ENCODE measurements around the gene GALNS.

Gene GALNS

GRCh38 chr16:88859381-88860091 lies 2.8 kb upstream of the GALNS start:
- H3K4me3 ChIP-seq = no peak overlapping the region
- no peak overlapping the region for H3K27ac ChIP-seq
- H3K9ac ChIP-seq (ENCODE audit: insufficient read length) = no peak overlapping the region
- H3K9me3 ChIP-seq (ENCODE audit: low read depth, low read length) = no peaks in the 10 kb centered on the region
- TF ChIP-seq EZH2 (IDR thresholded peaks at IDR 0.05) (no peak), FOXP2 (optimal IDR thresholded peaks at IDR 0.05; ENCODE audit: control extremely low read depth, extremely low read length, insufficient read depth) (no peak), POLR2AphosphoS5 (IDR thresholded peaks at IDR 0.05; ENCODE audit: borderline replicate concordance, low read depth, low read length) (no peak)
- no peak for DNase-seq (ENCODE audit: low read depth, low spot score)
- no peaks in the 10 kb centered on the region for H3K36me3 ChIP-seq (ENCODE audit: insufficient read depth, low read length)

- DNase-seq (ENCODE audit: low read depth, low spot score) = no peak
- H3K36me3 ChIP-seq (ENCODE audit: insufficient read depth, low read length) = no peaks in the 10 kb centered on the region
- peak overlapping the region; percentile 76 for H3K9ac ChIP-seq (ENCODE audit: insufficient read length)
- no peak for TF ChIP-seq EZH2 (IDR thresholded peaks at IDR 0.05)
- TF ChIP-seq POLR2AphosphoS5 (IDR thresholded peaks at IDR 0.05; ENCODE audit: borderline replicate concordance, low read depth, low read length) = no peak
- no peak for TF ChIP-seq FOXP2 (optimal IDR thresholded peaks at IDR 0.05; ENCODE audit: control extremely low read depth, extremely low read length, insufficient read depth)
- H3K27ac ChIP-seq = no peak overlapping the region
- H3K4me3 ChIP-seq = peak overlapping the region; percentile 83
- no peaks in the 10 kb centered on the region for H3K9me3 ChIP-seq (ENCODE audit: low read depth, low read length)
These were observed 1.1 kb upstream of the GALNS start for GRCh38 chr16:88857728-88858339.

GRCh38 chr16:88856122-88856827 lies 472 bp downstream of the GALNS start:
- peak overlapping the region; percentile 83 for H3K4me3 ChIP-seq
- DNase-seq (ENCODE audit: low read depth, low spot score) = no peak
- no peak overlapping the region for H3K9ac ChIP-seq (ENCODE audit: insufficient read length)
- H3K36me3 ChIP-seq (ENCODE audit: insufficient read depth, low read length) = no peaks in the 10 kb centered on the region
- H3K27ac ChIP-seq = no peak overlapping the region
- H3K9me3 ChIP-seq (ENCODE audit: low read depth, low read length) = no peaks in the 10 kb centered on the region
- TF ChIP-seq POLR2AphosphoS5 (IDR thresholded peaks at IDR 0.05; ENCODE audit: borderline replicate concordance, low read depth, low read length) = no peak
- TF ChIP-seq EZH2 (IDR thresholded peaks at IDR 0.05) = no peak
- no peak for TF ChIP-seq FOXP2 (optimal IDR thresholded peaks at IDR 0.05; ENCODE audit: control extremely low read depth, extremely low read length, insufficient read depth)

DNA sequence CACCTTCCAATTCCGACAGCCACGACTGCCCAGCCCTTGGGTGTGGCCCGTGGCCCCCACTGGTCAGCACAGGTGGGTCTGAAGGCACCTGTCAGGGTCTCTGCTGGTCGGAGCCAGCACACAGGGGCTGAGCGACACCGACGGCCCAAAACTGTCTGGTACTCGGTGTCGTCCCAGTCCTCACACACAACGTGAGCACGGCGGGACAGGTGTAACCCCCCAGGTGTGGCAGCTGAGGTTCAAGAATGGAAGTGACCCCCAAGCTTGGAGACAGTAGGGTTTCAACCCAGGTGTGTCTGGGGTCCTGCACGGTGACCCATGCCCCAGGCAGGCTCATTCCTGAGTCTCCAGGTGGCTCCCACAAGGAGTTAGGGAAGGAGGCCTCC lies 1.0 kb downstream of the GALNS start:
- H3K9ac ChIP-seq (ENCODE audit: insufficient read length) = no peak overlapping the region
- H3K9me3 ChIP-seq (ENCODE audit: low read depth, low read length) = no peaks in the 10 kb centered on the region
- TF ChIP-seq FOXP2 (optimal IDR thresholded peaks at IDR 0.05; ENCODE audit: control extremely low read depth, extremely low read length, insufficient read depth) (no peak), EZH2 (IDR thresholded peaks at IDR 0.05) (no peak), POLR2AphosphoS5 (IDR thresholded peaks at IDR 0.05; ENCODE audit: borderline replicate concordance, low read depth, low read length) (no peak)
- no peaks in the 10 kb centered on the region for H3K36me3 ChIP-seq (ENCODE audit: insufficient read depth, low read length)
- no peak for DNase-seq (ENCODE audit: low read depth, low spot score)
- no peak overlapping the region for H3K27ac ChIP-seq
- no peak overlapping the region; the same call in 1 of the 2 replicates for H3K4me3 ChIP-seq

DNA sequence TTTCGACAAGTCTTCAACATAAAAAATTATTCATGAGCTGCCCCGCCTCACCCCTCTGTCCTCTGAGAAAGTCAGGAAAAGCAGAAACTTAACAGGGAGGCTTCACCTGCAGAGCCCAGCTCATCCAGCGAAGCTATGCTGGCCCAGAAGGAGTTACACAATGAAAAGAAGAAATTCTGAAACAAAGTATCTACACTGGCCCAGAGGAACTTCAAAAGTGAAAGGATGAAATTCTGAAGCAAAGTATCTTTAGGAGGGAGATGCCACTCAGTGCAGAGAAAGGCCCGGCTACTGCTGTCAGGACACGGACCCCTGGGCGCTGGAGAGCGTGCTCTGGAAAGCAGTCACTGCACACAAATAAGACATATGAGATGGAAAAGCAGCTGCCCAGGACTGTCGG lies 1.6 kb downstream of the GALNS start:
- Histone ChIP-seq H3K9ac (ENCODE audit: insufficient read length) (no peak overlapping the region), H3K27ac (no peak overlapping the region), H3K4me3 (no peak overlapping the region), H3K9me3 (ENCODE audit: low read depth, low read length) (no peaks in the 10 kb centered on the region), H3K36me3 (ENCODE audit: insufficient read depth, low read length) (no peaks in the 10 kb centered on the region)
- DNase-seq (ENCODE audit: low read depth, low spot score) = no peak
- no peak for TF ChIP-seq EZH2 (IDR thresholded peaks at IDR 0.05)
- TF ChIP-seq FOXP2 (optimal IDR thresholded peaks at IDR 0.05; ENCODE audit: control extremely low read depth, extremely low read length, insufficient read depth) = no peak
- TF ChIP-seq POLR2AphosphoS5 (IDR thresholded peaks at IDR 0.05; ENCODE audit: borderline replicate concordance, low read depth, low read length) = no peak

GRCh38 chr16:88854306-88855111 lies 2.2 kb downstream of the GALNS start:
- H3K9me3 ChIP-seq (ENCODE audit: low read depth, low read length) = no peaks in the 10 kb centered on the region
- no peaks in the 10 kb centered on the region for H3K36me3 ChIP-seq (ENCODE audit: insufficient read depth, low read length)
- no peak overlapping the region for H3K4me3 ChIP-seq
- H3K9ac ChIP-seq (ENCODE audit: insufficient read length) = no peak overlapping the region
- no peak for DNase-seq (ENCODE audit: low read depth, low spot score)
- no peak overlapping the region for H3K27ac ChIP-seq
- TF ChIP-seq FOXP2 (optimal IDR thresholded peaks at IDR 0.05; ENCODE audit: control extremely low read depth, extremely low read length, insufficient read depth) (no peak), EZH2 (IDR thresholded peaks at IDR 0.05) (no peak), POLR2AphosphoS5 (IDR thresholded peaks at IDR 0.05; ENCODE audit: borderline replicate concordance, low read depth, low read length) (no peak)

DNA sequence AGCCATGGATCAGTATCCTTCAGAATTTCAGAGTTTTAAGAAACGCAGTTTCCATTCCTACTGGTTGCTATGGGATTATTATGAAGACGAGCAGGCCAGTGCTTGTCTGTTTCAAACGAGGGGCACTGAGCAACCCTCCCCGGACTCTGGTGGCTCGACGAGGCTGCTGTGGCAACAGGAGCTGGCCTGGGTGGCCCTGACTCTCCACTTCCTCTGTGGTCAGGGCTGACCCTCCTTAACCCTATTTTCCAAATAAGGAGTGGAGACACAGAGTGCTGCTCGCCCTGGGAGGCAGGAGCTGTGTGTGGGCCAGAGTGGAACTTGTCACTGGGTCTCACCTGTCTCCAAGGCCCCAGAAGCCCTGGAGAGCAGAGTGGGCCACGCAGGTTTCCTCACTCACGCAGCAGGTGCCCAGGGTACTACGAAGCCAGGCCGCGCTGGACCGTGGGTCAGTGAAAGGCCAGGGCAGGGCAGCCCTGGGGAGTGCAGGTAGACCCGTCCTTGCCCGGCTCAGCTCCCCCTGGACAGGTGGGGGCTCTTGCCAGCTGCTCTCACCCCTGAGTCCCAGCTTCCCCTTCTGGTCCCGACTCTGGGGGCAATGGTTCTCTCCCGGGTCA lies 3.3 kb downstream of the GALNS start:
- no peak for DNase-seq (ENCODE audit: low read depth, low spot score)
- no peaks in the 10 kb centered on the region for H3K36me3 ChIP-seq (ENCODE audit: insufficient read depth, low read length)
- H3K9me3 ChIP-seq (ENCODE audit: low read depth, low read length) = no peaks in the 10 kb centered on the region
- H3K4me3 ChIP-seq = no peak overlapping the region
- no peak overlapping the region for H3K27ac ChIP-seq
- H3K9ac ChIP-seq (ENCODE audit: insufficient read length) = no peak overlapping the region
- TF ChIP-seq FOXP2 (optimal IDR thresholded peaks at IDR 0.05; ENCODE audit: control extremely low read depth, extremely low read length, insufficient read depth) (no peak), POLR2AphosphoS5 (IDR thresholded peaks at IDR 0.05; ENCODE audit: borderline replicate concordance, low read depth, low read length) (no peak), EZH2 (IDR thresholded peaks at IDR 0.05) (no peak)

All from SK-N-MC (cell line).